SK-MEL-5 (cell line): ENCODE data around the gene CARD8. TPM values are rescaled to one million over a fixed set of nuclear protein-coding genes. Genes with fewer than 3 reads are reported as not detected.

Source experiments
- total RNA-seq: library from RNA; depleted of rRNA; stranded (reverse); fragments of >200 nt; shearing (Covaris generic); gene quantifications from 2 replicates; pipeline ENCODE4 v1.2.3, GENCODE V29; 2014; rRNA removed

CARD8 gene
- total RNA-seq, 1 experiment from 2014 or later, result 12.5 TPM

Other genes starting within 250 kb of the CARD8 start
- gene CABP5, start 211.8 kb downstream of the CARD8 start, total RNA-seq, result not detected in 2 replicates
- gene PLA2G4C, start 145.1 kb downstream of the CARD8 start, total RNA-seq, result 1.7 and 2.3 TPM in 2 replicates
- gene LIG1, start 85.6 kb downstream of the CARD8 start, total RNA-seq, result 31.8 and 36.1 TPM in 2 replicates
- 1.3 and 1.8 TPM in 2 replicates for gene ZSWIM9, start 85.2 kb downstream of the CARD8 start, total RNA-seq
- gene ZNF114, start 14.2 kb upstream of the CARD8 start, total RNA-seq, result 26.5 and 29.8 TPM in 2 replicates
- gene EMP3, start 69.6 kb upstream of the CARD8 start, total RNA-seq, result 184 and 193 TPM in 2 replicates
- 2.4 and 4.4 TPM in 2 replicates for gene TMEM143, start 108.0 kb upstream of the CARD8 start, total RNA-seq
- not detected in 2 replicates for gene SYNGR4, start 108.5 kb upstream of the CARD8 start, total RNA-seq
- gene KDELR1, start 135.6 kb upstream of the CARD8 start, total RNA-seq, result 82.2 and 97.9 TPM in 2 replicates
- 0.08 TPM in 1 of 2 replicates, not detected in the other for gene GRIN2D, start 137.8 kb upstream of the CARD8 start, total RNA-seq
- gene GRWD1, start 190.1 kb upstream of the CARD8 start, total RNA-seq, result 43.7 and 44.4 TPM in 2 replicates
- gene KCNJ14, start 199.7 kb upstream of the CARD8 start, total RNA-seq, result 0.58 and 0.64 TPM in 2 replicates
- 39.5 and 41.0 TPM in 2 replicates for gene CYTH2, start 213.5 kb upstream of the CARD8 start, total RNA-seq